H9 (cell line): ENCODE data around the gene MME. TPM values are rescaled to one million over a fixed set of nuclear protein-coding genes. Genes with fewer than 3 reads are reported as not detected.

Source experiments
- DNase-seq: peaks from one replicate; pipeline ENCODE4 v3.0.0-alpha.2; 2017
- H2AFZ ChIP-seq: one replicate; pipeline ENCODE4 v1.6.1; 2013; ENCODE audit warnings: mild to moderate bottlenecking, low read length, control low read depth, moderate library complexity
- H2AK5ac ChIP-seq: 2 replicates; pipeline ENCODE4 v1.6.1; 2013; ENCODE audit warnings: low read length, control low read depth, mixed read lengths; ENCODE audit not compliant: insufficient read length
- H2BK120ac ChIP-seq: one replicate; pipeline ENCODE4 v1.6.1; 2013; ENCODE audit warnings: low read depth, mild to moderate bottlenecking, low read length, control low read depth, inconsistent platforms; ENCODE audit not compliant: poor library complexity, severe bottlenecking
- H2BK12ac ChIP-seq: 2 replicates; pipeline ENCODE4 v1.6.1; 2013; ENCODE audit warnings: low read length, control low read depth, mixed read lengths, low read depth; ENCODE audit not compliant: insufficient read length
- H2BK15ac ChIP-seq: 2 replicates; pipeline ENCODE4 v1.6.1; 2013; ENCODE audit warnings: low read depth, low read length, control low read depth
- H2BK20ac ChIP-seq: one replicate; pipeline ENCODE4 v1.6.1; 2013; ENCODE audit warnings: low read depth, mild to moderate bottlenecking, low read length, control low read depth, inconsistent platforms; ENCODE audit not compliant: poor library complexity, severe bottlenecking
- H2BK5ac ChIP-seq: 2 replicates; pipeline ENCODE4 v1.6.1; 2013; ENCODE audit warnings: low read length, control low read depth, mixed read lengths; ENCODE audit not compliant: insufficient read length
- H3K14ac ChIP-seq: 2 replicates; pipeline ENCODE4 v1.6.1; 2013; ENCODE audit warnings: low read length, control low read depth; ENCODE audit not compliant: insufficient read depth
- H3K18ac ChIP-seq: 2 replicates; pipeline ENCODE4 v1.6.1; 2013; ENCODE audit warnings: low read depth, mild to moderate bottlenecking, mixed read lengths, low read length, control low read depth; ENCODE audit not compliant: insufficient read length
- H3K23ac ChIP-seq: 2 replicates; pipeline ENCODE4 v1.6.1; 2013; ENCODE audit warnings: low read length, control low read depth, mixed read lengths, low read depth; ENCODE audit not compliant: insufficient read length
- H3K23me2 ChIP-seq: 2 replicates; pipeline ENCODE4 v1.6.1; 2013; ENCODE audit warnings: low read depth, mild to moderate bottlenecking, mixed read lengths, low read length, control low read depth; ENCODE audit not compliant: insufficient read length, poor library complexity, severe bottlenecking
- H3K27ac ChIP-seq: 2 replicates; pipeline ENCODE4 v1.5.1; 2013; ENCODE audit warnings: low read length, control low read depth, mixed read lengths, low read depth; ENCODE audit not compliant: insufficient read length
- H3K27me3 ChIP-seq: 2 replicates; pipeline ENCODE4 v1.6.1; 2013; ENCODE audit warnings: low read length, control low read depth, inconsistent platforms; ENCODE audit not compliant: insufficient read depth
- H3K4ac ChIP-seq: 2 replicates; pipeline ENCODE4 v1.6.1; 2013; ENCODE audit warnings: low read depth, mild to moderate bottlenecking, control low read depth, inconsistent platforms, low read length, moderate library complexity
- H3K4me1 ChIP-seq: 2 replicates; pipeline ENCODE4 v1.6.1; 2013; ENCODE audit warnings: low read length, control low read depth, inconsistent platforms; ENCODE audit not compliant: insufficient read depth
- H3K4me2 ChIP-seq: 2 replicates; pipeline ENCODE4 v1.6.1; 2013; ENCODE audit warnings: low read length, control low read depth, mixed read lengths; ENCODE audit not compliant: insufficient read length, insufficient read depth
- H3K56ac ChIP-seq: 2 replicates; pipeline ENCODE4 v1.6.1; 2013; ENCODE audit warnings: low read depth, mild to moderate bottlenecking, mixed read lengths, low read length, control low read depth; ENCODE audit not compliant: insufficient read length
- H3K79me1 ChIP-seq: 2 replicates; pipeline ENCODE4 v1.6.1; 2013; ENCODE audit warnings: low read depth, mild to moderate bottlenecking, moderate library complexity, low read length, control low read depth, inconsistent platforms; ENCODE audit not compliant: insufficient read depth, poor library complexity, severe bottlenecking
- H3K79me2 ChIP-seq: 2 replicates; pipeline ENCODE4 v1.6.1; 2013; ENCODE audit warnings: low read length, control low read depth, inconsistent platforms; ENCODE audit not compliant: insufficient read depth
- H3K9ac ChIP-seq: 2 replicates; pipeline ENCODE4 v1.6.1; 2013; ENCODE audit warnings: low read length, control low read depth, mixed read lengths; ENCODE audit not compliant: insufficient read length; ENCODE audit errors: extremely low read depth
- H3K9me3 ChIP-seq: one replicate; pipeline ENCODE4 v1.6.1; 2013; ENCODE audit warnings: low read depth, low read length, inconsistent platforms; ENCODE audit not compliant: control insufficient read depth
- H3T11ph ChIP-seq: one replicate; pipeline ENCODE4 v1.6.1; 2013; ENCODE audit warnings: mild to moderate bottlenecking, low read length, control low read depth, inconsistent platforms
- H4K20me1 ChIP-seq: one replicate; pipeline ENCODE4 v1.6.1; 2013; ENCODE audit not compliant: control insufficient read depth, insufficient read length, insufficient read depth
- H4K5ac ChIP-seq: 2 replicates; pipeline ENCODE4 v1.6.1; 2013; ENCODE audit warnings: low read depth, mild to moderate bottlenecking, mixed read lengths, low read length, control low read depth; ENCODE audit not compliant: insufficient read length
- H4K8ac ChIP-seq: replicated peaks from 2 replicates; pipeline ENCODE4 v1.6.1; 2013; ENCODE audit warnings: low read length, control low read depth, mixed read lengths, low read depth; ENCODE audit not compliant: insufficient read length
- H4K91ac ChIP-seq: 2 replicates; pipeline ENCODE4 v1.6.1; 2013; ENCODE audit warnings: low read depth, mild to moderate bottlenecking, moderate library complexity, mixed read lengths, low read length, control low read depth; ENCODE audit not compliant: insufficient read length
- H3K27ac Mint-ChIP-seq, 3 experiments: 2 replicates in 2 of 3; 3 replicates in 1 of 3; pipeline ENCODE4 v1.8.0; 2020 to 2021; ENCODE audit warnings: mixed read lengths in 3 of 3, mild to moderate bottlenecking in 1 of 3, moderate library complexity in 1 of 3
- H3K27me3 Mint-ChIP-seq: 2 replicates; pipeline ENCODE4 v1.8.0; 2021; ENCODE audit warnings: low read depth, mild to moderate bottlenecking, moderate library complexity, mixed read lengths
- H3K36me3 Mint-ChIP-seq, 3 experiments: 2 replicates in 2 of 3; 3 replicates in 1 of 3; pipeline ENCODE4 v1.8.0; 2020 to 2021; ENCODE audit warnings: low read depth in 3 of 3, mixed read lengths in 3 of 3; ENCODE audit not compliant: insufficient read depth in 1 of 3
- H3K4me1 Mint-ChIP-seq, 2 experiments: 2 replicates each; pipeline ENCODE4 v1.8.0; 2020; ENCODE audit warnings: mixed read lengths in 2 of 2
- H3K4me3 Mint-ChIP-seq, 2 experiments: 2 replicates in 1 of 2; 3 replicates in 1 of 2; pipeline ENCODE4 v1.8.0; 2020 to 2021; ENCODE audit warnings: mild to moderate bottlenecking in 2 of 2, mixed read lengths in 2 of 2, moderate library complexity in 1 of 2
- H3K9me3 Mint-ChIP-seq, 2 experiments: 2 replicates in 1 of 2; 3 replicates in 1 of 2; pipeline ENCODE4 v1.8.0; 2020; ENCODE audit warnings: mild to moderate bottlenecking in 2 of 2, mixed read lengths in 2 of 2, moderate library complexity in 1 of 2
- WGBS: extraction: QIAGEN DNeasy Blood & Tissue Kit; methylation state at CpG from one replicate; pipeline ENCODE4 v1.1.7; 2013; ENCODE audit warnings: missing lambda C conversion rate, low lambda C conversion rate, mixed read lengths; ENCODE audit not compliant: insufficient read length; ENCODE audit errors: extremely low coverage; 5-methylcytosine and 5-hydroxymethylcytosine counted together
- total RNA-seq: library from RNA; stranded (reverse); gene quantifications from 2 replicates; pipeline ENCODE4 v1.2.1, GENCODE V29; 2021
- TF ChIP-seq, protein P1 (sequence below): fragments of 200-600 bp; sonication (generic); conservative IDR thresholded peaks from 3 replicates; pipeline ENCODE4 v1.8.0; 2021; ENCODE audit warnings: antibody characterized with exemption, mild to moderate bottlenecking

Gene MME
- total RNA-seq, 1 experiment from 2014 or later: 16.4 TPM

- H3K18ac ChIP-seq: no peak overlapping the region
- H3K79me1 ChIP-seq: no peaks in the 10 kb centered on the region
- H3K56ac ChIP-seq: no peak overlapping the region
- H3K9me3 Mint-ChIP-seq: peaks cover 0 to 5% of the 10 kb centered on the region in 2 experiments; a peak in 1 of 5 replicates
- H3K4me1 ChIP-seq: no peaks in the 10 kb centered on the region
- WGBS: no CpG with 5 or more reads among the region's 2 CpGs
- no peaks in the 10 kb centered on the region for H3K27me3 Mint-ChIP-seq
- TF ChIP-seq, protein P1, sequence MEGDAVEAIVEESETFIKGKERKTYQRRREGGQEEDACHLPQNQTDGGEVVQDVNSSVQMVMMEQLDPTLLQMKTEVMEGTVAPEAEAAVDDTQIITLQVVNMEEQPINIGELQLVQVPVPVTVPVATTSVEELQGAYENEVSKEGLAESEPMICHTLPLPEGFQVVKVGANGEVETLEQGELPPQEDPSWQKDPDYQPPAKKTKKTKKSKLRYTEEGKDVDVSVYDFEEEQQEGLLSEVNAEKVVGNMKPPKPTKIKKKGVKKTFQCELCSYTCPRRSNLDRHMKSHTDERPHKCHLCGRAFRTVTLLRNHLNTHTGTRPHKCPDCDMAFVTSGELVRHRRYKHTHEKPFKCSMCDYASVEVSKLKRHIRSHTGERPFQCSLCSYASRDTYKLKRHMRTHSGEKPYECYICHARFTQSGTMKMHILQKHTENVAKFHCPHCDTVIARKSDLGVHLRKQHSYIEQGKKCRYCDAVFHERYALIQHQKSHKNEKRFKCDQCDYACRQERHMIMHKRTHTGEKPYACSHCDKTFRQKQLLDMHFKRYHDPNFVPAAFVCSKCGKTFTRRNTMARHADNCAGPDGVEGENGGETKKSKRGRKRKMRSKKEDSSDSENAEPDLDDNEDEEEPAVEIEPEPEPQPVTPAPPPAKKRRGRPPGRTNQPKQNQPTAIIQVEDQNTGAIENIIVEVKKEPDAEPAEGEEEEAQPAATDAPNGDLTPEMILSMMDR: no peak
- no peak overlapping the region for H3T11ph ChIP-seq
- H3K27ac ChIP-seq: no peak overlapping the region
- H3K9me3 ChIP-seq: no peaks in the 10 kb centered on the region
- no peak overlapping the region for H3K27ac Mint-ChIP-seq
- H3K23me2 ChIP-seq: no peaks in the 10 kb centered on the region
- no peak overlapping the region for H2BK12ac ChIP-seq
- no peak overlapping the region for H2AFZ ChIP-seq
- H4K8ac ChIP-seq: no peak overlapping the region
- H2BK15ac ChIP-seq: no peak overlapping the region
- no peak overlapping the region for H2BK20ac ChIP-seq
- H3K27me3 ChIP-seq: no peaks in the 10 kb centered on the region
- H3K9ac ChIP-seq: no peak overlapping the region
- H3K14ac ChIP-seq: no peak overlapping the region
- H4K91ac ChIP-seq: no peak overlapping the region
- no peak for DNase-seq
- no peak overlapping the region for H2BK5ac ChIP-seq
- H3K4me2 ChIP-seq: no peak overlapping the region
- H3K36me3 Mint-ChIP-seq: no peaks in the 10 kb centered on the region
- H2BK120ac ChIP-seq: no peak overlapping the region
- no peaks in the 10 kb centered on the region; a peak in 3 of 4 replicates for H3K4me1 Mint-ChIP-seq
- no peak overlapping the region for H3K4ac ChIP-seq
- no peaks in the 10 kb centered on the region for H3K79me2 ChIP-seq
- H3K4me3 Mint-ChIP-seq: no peak overlapping the region
- H3K23ac ChIP-seq: no peak overlapping the region
- no peaks in the 10 kb centered on the region for H4K20me1 ChIP-seq
- no peak overlapping the region for H4K5ac ChIP-seq
- H2AK5ac ChIP-seq: no peak overlapping the region
Observed at GRCh38 chr3:155211266-155211665, 131.1 kb downstream of the MME start.
